SK-MEL-5 (cell line): Measurements from ENCODE around the gene IL17A. TPM values are rescaled to one million over a fixed set of nuclear protein-coding genes. Genes with fewer than 3 reads are reported as not detected.

Experiments
- DNase-seq: peaks from one replicate; pipeline ENCODE4 v3.0.0-alpha.2; 2016; ENCODE audit warnings: low read depth, low spot score
- in situ Hi-C: cut with HindIII; loops from 2 replicates; pipeline ENCODE4 v1.10.0; 2016; ENCODE audit warnings: low sequenced_read_pairs, high pct_unique_total_duplicates, low pct_unique_long_range_greater_than_20kb
- total RNA-seq: library from RNA; depleted of rRNA; stranded (reverse); fragments of >200 nt; shearing (Covaris generic); gene quantifications from 2 replicates; pipeline ENCODE4 v1.2.3, GENCODE V29; 2014

IL17A gene
- total RNA-seq, 1 experiment from 2014 or later: not detected

DNA sequence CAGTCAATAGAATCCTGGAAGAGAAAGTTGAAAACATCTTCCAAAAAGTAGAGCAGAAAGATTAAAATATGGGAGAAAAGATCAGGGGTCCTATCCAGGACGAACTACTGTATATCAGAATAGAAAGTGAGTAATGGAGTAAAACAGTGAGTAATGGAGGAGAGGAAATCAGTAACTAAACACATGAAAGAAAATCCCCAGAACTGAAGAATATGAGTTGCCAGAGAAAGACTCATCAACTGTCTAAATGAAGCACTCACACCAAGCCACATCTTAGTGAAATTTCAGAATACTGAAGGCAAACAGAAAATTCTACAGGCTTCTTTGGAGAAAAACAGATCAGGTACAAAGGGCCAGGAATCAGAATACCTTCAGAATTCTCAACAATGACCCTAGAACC lies 14.9 kb downstream of the IL17A start:
- in situ Hi-C loops: no loop called here
- DNase-seq: no peak

- no peak for DNase-seq
- in situ Hi-C loops: no loop called here
Measured at GRCh38 chr6:52201493-52201892, 15.3 kb downstream of the IL17A start.

DNA sequence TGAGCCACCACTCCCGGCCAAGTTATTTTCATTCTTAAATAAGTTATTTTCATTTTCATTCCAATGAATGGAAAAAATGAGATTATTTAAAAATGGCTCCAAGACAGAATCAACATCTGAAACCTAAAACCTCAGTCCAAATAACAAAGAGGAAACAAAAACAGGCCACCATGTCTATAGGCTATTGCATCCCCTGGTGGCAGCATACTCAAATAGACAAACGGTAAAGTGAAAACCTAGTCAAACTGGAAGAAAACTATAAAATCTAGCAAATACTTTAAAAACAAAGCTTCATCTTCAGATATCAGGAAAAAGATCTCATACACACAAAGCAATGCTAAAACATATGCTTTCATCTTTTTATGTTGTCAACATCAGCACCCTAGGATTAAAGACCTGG lies 20.9 kb downstream of the IL17A start:
- in situ Hi-C loops: no loop called here
- DNase-seq: no peak

DNA sequence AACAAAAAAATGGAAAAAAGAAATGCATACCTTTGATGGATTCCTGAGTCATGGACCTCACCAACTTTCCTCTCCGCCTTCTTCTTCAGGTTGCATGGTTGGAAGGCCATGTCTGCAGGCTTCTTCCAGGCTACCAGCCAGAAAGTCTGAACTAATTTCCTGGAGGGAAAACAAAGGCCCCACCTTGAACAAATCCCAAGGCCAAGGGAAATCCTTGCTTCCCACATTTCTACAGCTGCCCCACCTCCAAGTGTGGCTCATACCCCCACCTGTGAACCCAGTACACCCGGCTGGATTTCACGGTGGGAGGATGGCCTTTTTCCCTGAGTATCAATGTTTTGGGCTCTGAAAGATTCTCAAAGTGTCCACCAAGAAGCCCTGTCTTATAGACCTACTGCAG lies 22.4 kb downstream of the IL17A start:
- in situ Hi-C loops: no loop called here
- no peak for DNase-seq

- no peak for DNase-seq
- in situ Hi-C loops: no loop called here
Measured at GRCh38 chr6:52209770-52210169, 23.6 kb downstream of the IL17A start.

DNA sequence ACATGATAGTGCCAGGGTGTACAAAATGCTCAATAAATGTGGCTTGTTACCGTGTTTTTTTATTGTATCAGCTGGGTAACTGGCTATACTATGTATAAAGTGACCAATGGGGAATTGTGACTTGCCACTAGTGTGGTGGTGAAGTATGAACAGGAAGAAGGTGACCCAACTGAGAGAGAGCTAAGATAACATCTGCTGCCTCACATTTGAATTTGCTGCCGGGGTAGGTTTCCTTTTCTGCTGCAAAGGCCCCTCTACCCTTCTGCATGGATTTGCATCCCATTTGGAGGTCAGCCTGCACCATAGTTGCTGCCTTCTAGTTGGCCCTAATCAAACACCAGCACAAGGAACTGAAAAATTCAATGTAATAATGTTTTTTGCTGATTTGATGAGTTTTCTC lies 24.1 kb downstream of the IL17A start:
- in situ Hi-C loops: no loop called here
- DNase-seq: no peak

DNA sequence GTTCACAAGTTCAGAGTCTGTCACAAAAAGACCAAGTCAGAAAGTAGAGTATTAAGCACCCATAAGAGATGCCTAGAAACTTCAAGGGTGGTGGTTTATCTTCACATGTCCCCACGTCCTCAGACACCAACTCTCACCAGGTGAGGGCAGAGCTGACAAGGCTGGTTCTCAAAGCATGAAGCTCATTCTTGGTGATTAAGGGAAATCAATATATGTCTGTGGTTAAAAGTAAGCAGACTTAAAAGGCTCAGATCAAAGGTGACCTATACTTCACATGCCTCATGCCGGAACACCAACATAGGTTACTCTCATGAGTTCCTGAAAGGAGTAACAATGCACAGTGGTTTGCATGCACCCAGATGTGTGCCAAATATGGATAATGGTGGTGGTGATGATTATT lies 27.0 kb downstream of the IL17A start:
- in situ Hi-C loops: no loop called here
- DNase-seq: no peak

GRCh38 chr6:52215787-52216186 lies 29.6 kb downstream of the IL17A start:
- in situ Hi-C loops: no loop called here

GRCh38 chr6:52216932-52217575 lies 30.9 kb downstream of the IL17A start:
- in situ Hi-C loops: no loop called here
- DNase-seq: no peak

More at GRCh38 chr6:52215787-52216186, 29.6 kb downstream of the IL17A start:
- DNase-seq: no peak

DNA sequence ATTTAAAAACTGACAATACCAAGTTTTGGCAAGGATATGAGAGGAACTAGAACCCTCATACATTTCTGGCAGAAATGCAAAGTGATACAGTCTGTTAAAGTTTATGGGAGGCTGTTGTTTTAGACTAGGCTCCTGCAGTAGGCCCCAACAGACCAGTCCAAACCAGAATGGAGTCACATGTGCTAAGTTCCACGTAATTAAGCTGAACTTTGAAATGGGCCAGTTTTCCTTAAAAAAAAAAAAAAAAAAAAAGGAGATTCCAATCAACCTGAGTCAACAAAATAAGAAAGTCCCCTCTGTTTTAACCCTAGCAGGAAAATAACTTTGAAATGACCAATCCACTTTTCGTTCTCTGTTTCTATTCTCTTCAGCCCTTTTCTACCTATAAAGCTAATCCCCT lies 31.6 kb downstream of the IL17A start:
- no peak for DNase-seq
- in situ Hi-C loops: no loop called here

DNA sequence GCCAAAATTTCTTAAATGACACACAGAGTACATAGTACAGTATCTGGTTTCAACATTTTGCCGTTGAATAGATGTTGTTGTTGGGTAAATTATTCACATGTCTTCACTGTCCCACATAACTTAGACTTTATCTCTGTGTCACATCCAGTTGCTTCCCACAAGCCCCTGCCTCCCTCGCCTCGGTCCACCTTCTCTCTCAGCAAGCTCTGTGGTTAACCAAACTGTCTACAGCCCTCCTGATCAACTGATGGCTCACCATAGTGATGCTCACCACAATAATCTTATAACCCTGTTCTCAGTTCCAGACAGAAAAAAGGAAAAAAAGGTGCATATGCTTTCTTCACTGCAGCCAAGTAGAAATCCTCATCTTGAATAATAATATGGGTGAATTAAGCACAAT lies 35.1 kb downstream of the IL17A start:
- in situ Hi-C loops: no loop called here
- no peak for DNase-seq

DNA sequence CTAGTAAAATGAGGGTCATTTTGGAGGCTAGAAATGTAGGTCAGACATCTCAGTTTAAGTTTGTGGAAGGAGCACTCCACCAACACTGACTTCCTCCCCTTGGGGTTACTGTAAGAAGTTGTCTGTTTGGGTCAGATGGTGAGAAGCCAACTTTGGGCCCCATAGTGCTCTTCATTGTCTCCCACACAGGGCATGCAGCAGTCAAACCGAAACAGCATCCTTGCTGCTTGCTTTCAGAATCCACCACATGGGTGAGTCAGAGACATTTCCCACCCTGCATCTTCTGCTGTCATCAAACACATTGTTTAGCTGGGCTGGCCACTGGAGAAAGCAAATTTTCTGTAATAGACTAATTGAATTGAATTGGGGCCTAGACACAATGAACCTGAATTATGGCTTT lies 41.3 kb downstream of the IL17A start:
- no peak for DNase-seq

GRCh38 chr6:52230685-52231084 lies 44.5 kb downstream of the IL17A start:
- in situ Hi-C loops: no loop called here

More for the DNA sequence above, 41.3 kb downstream of the IL17A start:
- in situ Hi-C loops: no loop called here

DNA sequence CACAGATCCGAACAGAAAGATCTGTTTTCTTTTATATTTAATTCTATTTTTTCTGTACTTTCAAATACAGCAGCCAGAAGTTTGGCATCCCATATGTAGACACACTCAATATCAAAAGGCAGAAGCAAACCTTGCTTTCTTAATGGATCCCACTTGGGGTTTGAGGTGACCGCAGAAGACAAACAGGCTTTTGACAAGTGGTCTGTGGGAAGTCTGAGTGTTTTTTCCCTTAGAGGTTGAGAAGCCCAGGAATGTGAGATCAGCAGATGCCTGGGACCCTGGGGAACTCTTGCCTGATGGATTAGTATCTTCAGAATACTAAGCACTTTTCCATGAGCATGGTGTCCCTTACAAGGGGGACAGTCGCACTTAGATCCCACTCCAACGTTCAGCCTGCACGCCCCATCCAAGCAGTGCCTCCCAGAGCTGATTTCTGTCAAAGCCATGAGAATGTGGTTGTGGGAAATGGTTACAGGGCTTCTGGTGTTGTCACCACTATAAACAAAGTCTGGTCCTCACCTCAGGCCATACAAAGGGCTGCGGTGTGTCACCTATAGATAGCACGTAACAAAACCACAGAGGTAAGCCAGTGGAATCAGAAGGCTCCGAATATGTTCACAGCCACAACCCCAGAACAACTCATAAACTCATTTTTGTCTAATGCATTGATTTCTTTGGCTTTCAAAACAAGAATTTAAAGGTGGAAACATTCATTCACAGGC lies 45.4 kb downstream of the IL17A start:
- in situ Hi-C loops: no loop called here
- peak; percentile 50 for DNase-seq

More at GRCh38 chr6:52230685-52231084, 44.5 kb downstream of the IL17A start:
- no peak for DNase-seq

GRCh38 chr6:52233005-52233404 lies 46.8 kb downstream of the IL17A start:
- in situ Hi-C loops: no loop called here
- DNase-seq: no peak

- peak; percentile 86 for DNase-seq
- in situ Hi-C loops: no loop called here
Measured at GRCh38 chr6:52233975-52234823, 48.0 kb downstream of the IL17A start.
